NCI-H524 (cell line): ENCODE results near the gene DNAAF1.
A peak's percentile ranks its signal among the peaks of the same experiment; 100 is the strongest.
"Not testable (repeated sequence)": the region's sequence is repeated elsewhere in the genome, so short reads cannot be mapped to it uniquely, and the experiment has no call there.

Experiments used
- DNase-seq, 2 experiments: peaks; one replicate each; lab custom pipeline; 2025; lab: John Stamatoyannopoulos, UW

The DNAAF1 gene

GRCh38 chr16:84144859-84145639 lies at the start of gene DNAAF1, which contains the start of gene HSDL1:
TSS of gene DNAAF1 (plus strand) at chr16:84145308. CDS start at chr16:84145441, 133 bp downstream.
TSS of gene HSDL1 (minus strand) at chr16:84145177. CDS start at chr16:84131321, 13,856 bp downstream.
- peak; percentile 84 to 92 for DNase-seq

- peak; percentile 47 to 80 for DNase-seq
Observed at GRCh38 chr16:84095466-84095865, 49.6 kb upstream of the DNAAF1 start.

DNA sequence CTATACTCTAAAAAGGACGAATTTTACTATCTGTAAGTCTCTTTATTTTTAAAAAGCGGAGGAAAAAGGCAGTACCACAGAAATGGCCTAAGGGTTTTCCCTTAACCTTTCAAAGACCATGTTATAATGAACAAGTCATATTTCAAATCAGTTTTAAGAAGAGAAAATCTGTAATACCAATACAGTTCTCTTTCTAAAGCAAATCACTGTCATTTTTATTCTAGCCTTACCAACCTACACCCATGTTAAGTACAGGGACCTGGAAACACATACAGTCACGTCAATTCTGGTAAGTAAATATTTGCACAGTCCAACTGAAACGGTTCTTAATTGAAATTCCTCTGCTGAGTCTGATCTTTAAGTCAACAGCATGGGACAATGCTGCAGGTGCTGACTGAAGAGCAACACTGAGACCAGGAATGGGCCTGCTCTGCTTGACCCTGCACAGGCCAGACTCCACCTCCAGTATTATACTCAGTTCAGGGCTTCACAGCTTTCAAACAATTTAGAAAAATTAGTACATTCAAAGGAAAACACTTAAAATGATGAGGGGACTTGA lies 48.6 kb upstream of the DNAAF1 start:
- no peak for DNase-seq

- DNase-seq = no peak
Observed at GRCh38 chr16:84098939-84099338, 46.2 kb upstream of the DNAAF1 start.

DNA sequence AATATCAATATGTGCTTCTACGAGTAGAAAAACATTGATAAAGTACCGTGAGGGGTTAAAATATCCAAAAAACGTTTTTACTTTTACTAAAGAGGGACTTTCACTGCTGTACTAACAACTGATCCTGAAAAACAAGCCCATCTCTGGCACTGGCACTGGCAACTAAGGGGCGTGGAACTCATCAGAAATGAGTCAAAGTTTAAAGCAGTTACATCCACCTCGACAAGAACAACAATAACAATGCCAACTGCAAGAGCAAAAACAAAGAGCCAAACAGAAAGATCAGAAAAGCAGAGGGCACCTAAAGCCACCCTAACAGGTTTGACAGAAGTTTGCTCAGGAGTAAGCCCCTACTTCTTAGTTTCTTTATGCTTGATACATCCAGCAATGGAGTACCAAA lies 41.4 kb upstream of the DNAAF1 start:
- DNase-seq = no peak

DNA sequence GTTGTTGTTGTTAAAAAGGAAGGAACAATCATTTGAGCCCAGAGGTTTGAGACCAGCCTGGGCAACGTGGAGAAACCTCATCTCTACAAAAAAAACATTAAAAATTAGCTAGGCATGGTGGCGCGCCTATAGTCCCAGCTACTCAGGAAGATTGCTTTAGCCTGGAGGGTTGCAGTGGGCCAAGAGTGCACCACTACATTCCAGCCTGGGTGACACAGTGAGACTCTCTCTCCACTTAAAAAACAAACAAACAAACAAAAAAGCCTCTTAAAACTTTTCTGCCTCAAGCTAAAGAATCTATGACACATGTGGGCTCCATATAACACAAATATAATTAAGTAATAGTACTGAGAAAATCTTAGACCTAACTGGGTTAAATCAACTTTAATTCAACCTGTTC lies 40.9 kb upstream of the DNAAF1 start:
- DNase-seq = no peak

GRCh38 chr16:84105301-84105815 lies 39.8 kb upstream of the DNAAF1 start:
- DNase-seq = no peak

- no peak for DNase-seq
Observed at GRCh38 chr16:84105948-84106740, 39.0 kb upstream of the DNAAF1 start.

DNA sequence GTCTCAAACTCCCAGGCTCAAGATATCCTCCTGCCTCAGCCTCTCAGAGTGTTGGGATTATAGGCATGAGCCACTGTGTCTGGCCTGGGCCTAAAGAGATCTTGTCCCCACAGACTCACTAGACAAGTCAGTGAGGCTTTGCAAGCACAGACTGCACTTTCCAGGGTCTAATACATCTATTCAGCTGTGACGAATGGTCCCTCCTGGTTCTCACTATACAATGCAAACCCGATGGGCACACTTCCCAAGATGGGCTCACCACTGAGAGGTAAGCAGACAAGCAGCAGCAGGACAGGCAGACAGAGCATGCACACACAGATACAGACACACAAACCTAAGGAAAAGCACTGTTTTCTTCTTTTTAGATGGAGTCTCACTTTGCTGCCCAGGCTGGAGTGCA lies 37.2 kb upstream of the DNAAF1 start:
- DNase-seq = no peak

DNA sequence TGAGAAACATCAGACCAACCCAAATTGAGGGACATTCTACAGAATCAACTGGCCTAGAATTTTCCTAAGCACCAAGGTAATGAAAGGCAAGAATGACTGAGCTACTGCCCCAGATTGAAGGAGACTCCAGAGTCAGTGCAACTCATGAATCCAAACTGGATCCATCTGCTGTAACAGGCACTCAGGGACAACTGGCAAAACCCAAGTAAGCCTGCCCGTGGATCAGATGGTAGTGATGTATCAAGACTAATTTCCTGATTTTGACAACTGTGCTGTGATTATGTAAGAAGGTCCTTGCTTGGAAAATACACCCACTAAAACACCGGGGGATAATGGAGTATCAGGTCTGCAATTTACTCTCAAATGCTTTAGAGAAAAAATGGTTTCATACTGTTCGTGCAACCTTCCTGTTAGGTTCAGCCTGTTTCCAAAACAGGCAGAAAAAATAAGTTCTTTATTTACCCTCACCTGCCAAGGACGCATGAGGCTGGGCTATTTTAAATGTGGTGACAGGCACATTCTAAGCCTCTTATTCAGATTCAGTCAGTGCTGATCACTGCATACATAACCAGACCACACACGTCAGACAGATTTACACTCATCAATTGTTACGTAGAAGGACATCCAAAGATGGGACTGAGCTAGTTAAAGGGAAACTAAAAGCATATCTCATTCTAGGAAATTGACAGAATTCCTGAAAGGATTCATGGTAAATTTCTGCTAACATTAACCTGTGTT lies 35.3 kb upstream of the DNAAF1 start:
- no peak for DNase-seq

GRCh38 chr16:84110527-84110926 lies 34.6 kb upstream of the DNAAF1 start:
- DNase-seq = no peak

DNA sequence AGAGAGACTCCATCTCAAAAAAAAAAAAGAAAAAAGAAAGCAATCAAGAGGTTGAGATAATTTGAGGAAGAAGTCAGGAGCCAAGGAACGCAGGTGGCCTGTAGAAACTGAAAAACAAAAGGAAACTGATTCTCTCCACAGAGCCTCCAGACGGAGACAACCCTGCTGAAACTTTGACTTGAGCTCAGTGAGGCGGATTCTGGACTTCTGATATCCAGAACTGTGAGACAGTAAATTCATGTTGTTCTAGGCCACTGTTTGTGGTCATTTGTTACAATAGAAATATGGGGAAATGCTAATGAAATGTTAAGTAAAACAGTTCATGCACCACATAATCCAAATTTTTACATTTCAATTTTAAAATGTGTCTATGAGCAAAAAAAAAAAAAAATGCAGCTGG lies 33.6 kb upstream of the DNAAF1 start:
- no peak for DNase-seq

DNA sequence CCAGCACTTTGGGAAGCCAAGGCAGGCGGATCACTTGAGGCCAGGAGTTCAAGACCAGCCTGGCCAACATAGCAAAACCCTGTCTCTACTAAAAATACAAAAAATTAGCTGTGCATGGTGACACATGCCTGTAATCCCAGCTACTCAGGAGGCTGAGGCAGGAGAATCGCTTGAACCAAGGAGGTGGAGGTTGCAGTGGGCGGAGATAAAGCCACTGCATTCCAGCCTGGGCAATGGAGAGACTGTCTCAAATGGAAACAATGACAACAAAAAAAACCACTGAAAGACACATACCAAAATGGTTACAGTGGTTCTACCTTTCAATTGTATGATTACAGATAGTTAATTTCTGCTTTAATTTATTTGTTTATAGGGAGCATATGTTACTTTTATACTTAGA lies 33.2 kb upstream of the DNAAF1 start:
- DNase-seq = not testable (repeated sequence)

- peak in 1 of 2 experiments; percentile 73 for DNase-seq
Observed at GRCh38 chr16:84115919-84116719, 29.0 kb upstream of the DNAAF1 start.

DNA sequence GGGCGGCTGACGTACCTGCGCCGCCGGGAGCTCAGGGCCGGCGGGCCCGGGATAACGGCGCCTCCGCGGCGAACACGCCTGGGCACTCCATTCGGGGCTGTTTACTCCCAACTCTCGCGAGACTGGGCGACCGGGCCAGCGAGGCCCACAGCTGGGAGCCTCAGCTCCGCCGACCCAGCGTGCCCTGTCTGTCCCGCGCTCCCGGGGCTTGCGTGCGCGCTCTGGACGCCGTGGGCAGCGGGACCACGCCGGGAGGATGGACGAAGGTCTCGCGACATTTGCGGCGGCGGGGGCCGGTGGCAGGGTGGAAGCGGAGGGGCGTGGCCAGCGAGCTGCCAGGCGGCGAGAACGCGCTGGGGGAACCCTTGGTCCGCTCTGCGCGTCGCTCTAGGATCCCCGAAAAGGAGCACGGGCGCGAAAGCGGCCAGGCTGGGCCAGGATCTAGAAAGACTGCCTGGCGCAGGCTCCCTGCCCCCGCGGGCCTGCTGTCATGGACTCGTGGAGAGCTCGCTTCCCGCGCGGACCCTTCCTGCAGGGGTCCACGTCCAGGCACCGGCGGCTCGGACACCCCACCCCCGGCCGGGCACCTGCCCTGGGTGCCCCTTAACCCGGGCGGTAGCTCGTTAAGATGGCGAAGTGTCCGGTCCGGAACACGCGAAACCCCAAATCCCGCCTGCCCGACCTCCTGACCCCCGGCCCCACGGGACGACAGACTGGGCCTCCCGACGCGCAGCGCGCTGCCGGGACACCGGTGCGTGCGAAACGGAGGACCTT lies 28.2 kb upstream of the DNAAF1 start, which contains the start of gene MBTPS1:
Gene MBTPS1, minus strand, starts transcription at position 223 of the 774 bp plus-strand sequence. CDS start 15,159 bp downstream, outside the sequence.
- peak; percentile 96 to 99 for DNase-seq

GRCh38 chr16:84117494-84117843 lies 27.6 kb upstream of the DNAAF1 start:
- peak; percentile 15 to 50 for DNase-seq

DNA sequence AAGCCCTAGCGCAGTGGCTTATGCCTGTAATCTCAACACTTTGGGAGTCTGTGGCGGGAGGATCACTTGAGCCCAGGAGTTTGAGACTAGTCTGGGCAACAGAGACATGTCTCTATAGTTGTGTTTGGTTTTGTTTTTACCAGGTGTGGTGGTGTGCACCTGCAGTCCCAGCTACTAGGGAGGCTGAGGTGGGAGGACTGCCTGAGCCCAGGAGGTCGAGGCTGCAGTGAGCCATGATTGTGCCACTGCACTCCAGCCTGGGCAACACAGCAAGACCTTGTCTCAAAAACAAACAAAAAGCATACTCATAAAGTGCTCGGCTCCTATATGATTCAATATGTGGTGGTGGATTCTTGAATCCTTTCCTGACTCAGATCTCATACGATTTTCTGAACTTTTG lies 26.8 kb upstream of the DNAAF1 start:
- not testable (repeated sequence) for DNase-seq

- no peak for DNase-seq
Observed at GRCh38 chr16:84119368-84119767, 25.7 kb upstream of the DNAAF1 start.

DNA sequence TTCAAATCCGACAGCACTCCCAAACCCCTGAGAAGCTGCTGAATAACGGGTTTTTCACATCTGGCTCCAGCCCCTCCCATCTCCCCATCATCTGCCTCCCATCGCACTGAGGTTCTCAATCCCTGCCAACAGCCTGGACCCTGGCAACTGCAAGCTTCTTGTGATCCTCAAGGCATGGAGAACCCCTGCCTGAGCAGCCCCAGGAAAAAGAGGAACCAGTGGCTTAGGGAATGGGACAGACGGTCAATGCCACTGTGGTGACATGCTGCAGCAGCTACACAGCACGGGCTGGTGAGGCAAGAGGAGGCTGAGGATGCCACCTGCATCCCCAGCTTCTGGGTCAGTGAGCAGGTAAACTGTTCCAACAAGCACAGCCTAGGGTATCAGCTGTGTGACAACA lies 25.1 kb upstream of the DNAAF1 start:
- DNase-seq = no peak

DNA sequence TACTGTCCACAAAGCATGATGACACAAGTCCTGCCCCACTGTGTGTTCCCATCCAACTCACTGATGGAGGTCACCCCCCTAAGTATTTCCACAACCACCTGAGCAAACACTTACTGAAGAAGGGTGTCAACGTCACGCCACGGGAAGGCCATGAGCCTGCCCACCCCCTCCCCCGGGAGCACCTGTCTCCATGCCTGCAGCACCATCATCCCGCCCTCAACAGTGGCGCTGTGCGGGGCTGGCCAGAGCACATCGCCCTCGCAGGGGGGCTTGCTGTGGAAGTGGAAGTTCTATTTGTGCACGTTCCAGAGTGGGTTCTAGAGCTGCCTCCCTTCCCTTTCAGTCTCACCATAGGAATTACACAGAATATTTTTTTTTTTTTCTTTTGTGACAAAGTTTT lies 24.1 kb upstream of the DNAAF1 start:
- DNase-seq = no peak
